Left lung (tissue), 10 donors: ENCODE measurements around the gene TCF12. TPM values are rescaled to one million over a fixed set of nuclear protein-coding genes. Genes with fewer than 3 reads are reported as not detected.

Source experiments
- ATAC-seq: fragments of 200-7000 bp; cut with Tn5 transposase; one replicate; pipeline ENCODE4 v1.9.1; 2020; ENCODE audit warnings: moderate library complexity
- DNase-seq, 4 donors: peaks; one replicate each; pipeline ENCODE4 v3.0.0-alpha.2; 2013 to 2020
- H3K27ac ChIP-seq, 2 donors: fragments of 200-600 bp; sonication (generic) in 1 of 2; one replicate each; pipeline versions ENCODE4 v1.5.0 to v1.8.0; 2020 to 2021
- H3K27me3 ChIP-seq, 2 donors: fragments of 200-600 bp; sonication (generic) in 1 of 2; one replicate each; pipeline versions ENCODE4 v1.5.0 to v1.8.0; 2020 to 2021
- H3K36me3 ChIP-seq, 2 donors: fragments of 200-600 bp; sonication (generic) in 1 of 2; one replicate each; pipeline versions ENCODE4 v1.5.0 to v1.8.0; 2020 to 2021
- H3K4me1 ChIP-seq, 2 donors: fragments of 200-600 bp; one replicate each; pipeline ENCODE4 v1.8.0; 2021
- H3K4me3 ChIP-seq, 2 donors: fragments of 200-600 bp; sonication (generic) in 1 of 2; one replicate each; pipeline versions ENCODE4 v1.5.0 to v1.8.0; 2020 to 2021; ENCODE audit warnings: mild to moderate bottlenecking in 1 of 2
- H3K9me3 ChIP-seq, 2 donors: fragments of 200-600 bp; sonication (generic) in 1 of 2; one replicate each; pipeline versions ENCODE4 v1.5.0 to v1.8.0; 2020 to 2021
- CTCF ChIP-seq, 2 donors: fragments of 200-600 bp; sonication (generic) in 1 of 2; IDR thresholded peaks; one replicate each; pipeline versions ENCODE4 v1.5.0 to v1.8.0; 2021; ENCODE audit warnings: antibody characterized with exemption in 2 of 2
- intact Hi-C, 2 donors: fragments of 100-400 bp; cut with DNase I; formaldehyde crosslinking; loops; one replicate each; pipeline versions ENCODE4 v1.11.2 to v1.14.2; 2022
- polyA plus RNA-seq, 6 donors: library from polyadenylated mRNA; unstranded; fragments of 120-200 nt; gene quantifications; one replicate each; pipeline ENCODE4 v1.2.1, GENCODE V29; 2013; ENCODE audit not compliant: insufficient read length in 6 of 6
- total RNA-seq, 2 donors: library from RNA; stranded (reverse); fragmentation: NEBNext Ultra II Directional; extraction: Animal tissue kit (Norgen Biotek cat#: 25700); gene quantifications; one replicate each; pipeline ENCODE4 v1.2.1, GENCODE V29; 2021
- donor health status: DM: no; HTN: yes; CAD: no.
- donor health status: DM: no; HTN: no; CAD: no.

TCF12 gene
- total and polyA plus RNA-seq, 8 donors, result 106 to 148 (median 130) TPM

GRCh38 chr15:57134851-57135250 lies 216.4 kb downstream of the TCF12 start:
- Histone ChIP-seq H3K9me3 (no peaks in the 10 kb centered on the region), H3K36me3 (no peaks in the 10 kb centered on the region), H3K27ac (peak overlapping the region in 1 of 2 donors; percentile 34), H3K27me3 (no peaks in the 10 kb centered on the region), H3K4me1 (peaks cover 13 to 29% of the 10 kb centered on the region in 2 donors), H3K4me3 (no peak overlapping the region)
- TF ChIP-seq CTCF (IDR thresholded peaks at IDR 0.05), result no peak
- DNase-seq (peak in 2 of 4 donors; percentile 52 to 57), ATAC-seq (no peak)
- intact Hi-C loops, result no loop called here

- ATAC-seq, result no peak
- TF ChIP-seq CTCF (IDR thresholded peaks at IDR 0.05), result no peak
- Histone ChIP-seq H3K27ac (peak overlapping the region; percentile 10 to 34), H3K4me1 (peaks cover 13 to 29% of the 10 kb centered on the region in 2 donors), H3K4me3 (no peak overlapping the region), H3K9me3 (no peaks in the 10 kb centered on the region), H3K27me3 (no peaks in the 10 kb centered on the region), H3K36me3 (no peaks in the 10 kb centered on the region)
- no peak for DNase-seq
- intact Hi-C loops, result no loop called here
Measured at GRCh38 chr15:57135800-57136199, 217.4 kb downstream of the TCF12 start.

GRCh38 chr15:57138349-57138788 lies 219.9 kb downstream of the TCF12 start:
- Histone ChIP-seq H3K4me3 (no peak overlapping the region), H3K36me3 (no peaks in the 10 kb centered on the region), H3K27ac (no peak overlapping the region), H3K4me1 (peaks cover 13 to 29% of the 10 kb centered on the region in 2 donors), H3K27me3 (no peaks in the 10 kb centered on the region), H3K9me3 (no peaks in the 10 kb centered on the region)
- DNase-seq, result peak in 2 of 4 donors; percentile 64 to 79
- TF ChIP-seq CTCF (IDR thresholded peaks at IDR 0.05), result peak; percentile 55 to 80
- peak; percentile 86 for ATAC-seq
- intact Hi-C loops, result no loop called here

GRCh38 chr15:57143511-57144078 lies 225.2 kb downstream of the TCF12 start:
- no peak overlapping the region for H3K4me3 ChIP-seq
- no peak for TF ChIP-seq CTCF (IDR thresholded peaks at IDR 0.05)
- DNase-seq (no peak), ATAC-seq (no peak)
- H3K36me3 ChIP-seq, result no peaks in the 10 kb centered on the region
- peaks cover 9 to 26% of the 10 kb centered on the region in 2 donors for H3K4me1 ChIP-seq
- no peaks in the 10 kb centered on the region for H3K27me3 ChIP-seq
- intact Hi-C loops, result loop anchor here in 1 of 2 donors (10.0 kb wide), 1 partner anchor 71 kb away; no protein-coding TSS in a partner anchor
- no peak overlapping the region for H3K27ac ChIP-seq
- no peaks in the 10 kb centered on the region for H3K9me3 ChIP-seq

- no peak overlapping the region for H3K27ac ChIP-seq
- H3K4me3 ChIP-seq, result no peak overlapping the region
- ATAC-seq (no peak), DNase-seq (no peak)
- intact Hi-C loops, result loop anchor here in 1 of 2 donors (10.0 kb wide), 1 partner anchor 70 kb away; no protein-coding TSS in a partner anchor
- peaks cover 9 to 34% of the 10 kb centered on the region in 2 donors for H3K4me1 ChIP-seq
- H3K36me3 ChIP-seq, result no peaks in the 10 kb centered on the region
- no peaks in the 10 kb centered on the region for H3K27me3 ChIP-seq
- TF ChIP-seq CTCF (IDR thresholded peaks at IDR 0.05), result no peak
- no peaks in the 10 kb centered on the region for H3K9me3 ChIP-seq
Measured at GRCh38 chr15:57144448-57144847, 226.0 kb downstream of the TCF12 start.
